Hepatocyte (in vitro differentiated cells): ENCODE measurements around the gene KNCN. TPM values are rescaled to one million over a fixed set of nuclear protein-coding genes. Genes with fewer than 3 reads are reported as not detected.

Experiments used
- DNase-seq: peaks from one replicate; pipeline ENCODE4 v3.0.0-alpha.2; 2016; ENCODE audit warnings: low spot score
- H2AFZ ChIP-seq: fragments of 200-600 bp; sonication (generic); 2 replicates; pipeline ENCODE4 v1.6.0; 2016; ENCODE audit warnings: antibody characterized with exemption, mild to moderate bottlenecking
- H3K27ac ChIP-seq: fragments of 200-600 bp; sonication (generic); 2 replicates; pipeline ENCODE4 v1.5.1; 2016; ENCODE audit warnings: mild to moderate bottlenecking
- H3K27me3 ChIP-seq: fragments of 200-600 bp; sonication (generic); 2 replicates; pipeline ENCODE4 v1.6.1; 2016
- H3K36me3 ChIP-seq: fragments of 200-600 bp; sonication (generic); replicated peaks from 2 replicates; pipeline ENCODE4 v1.5.1; 2016; ENCODE audit warnings: low read depth; ENCODE audit not compliant: insufficient read depth
- H3K4me1 ChIP-seq: fragments of 200-600 bp; sonication (generic); 2 replicates; pipeline ENCODE4 v1.5.1; 2016; ENCODE audit warnings: mild to moderate bottlenecking, moderate library complexity; ENCODE audit not compliant: insufficient read depth
- H3K4me2 ChIP-seq: fragments of 200-600 bp; sonication (generic); 2 replicates; pipeline ENCODE4 v1.6.0; 2016
- H3K4me3 ChIP-seq: fragments of 200-600 bp; sonication (generic); 2 replicates; pipeline ENCODE4 v1.5.1; 2016; ENCODE audit warnings: mild to moderate bottlenecking
- H3K79me2 ChIP-seq: fragments of 200-600 bp; sonication (generic); 2 replicates; pipeline ENCODE4 v1.6.0; 2017; ENCODE audit warnings: mild to moderate bottlenecking
- H3K9me2 ChIP-seq: fragments of 200-600 bp; sonication (generic); replicated peaks from 2 replicates; pipeline ENCODE4 v1.6.0; 2017; ENCODE audit warnings: mild to moderate bottlenecking; ENCODE audit not compliant: insufficient read depth
- H3K9me3 ChIP-seq: fragments of 200-600 bp; sonication (generic); 2 replicates; pipeline ENCODE4 v1.5.1; 2016; ENCODE audit warnings: low read depth, mild to moderate bottlenecking
- H4K20me1 ChIP-seq: fragments of 200-600 bp; sonication (generic); 2 replicates; pipeline ENCODE4 v1.6.0; 2016; ENCODE audit warnings: mild to moderate bottlenecking; ENCODE audit not compliant: insufficient read depth, poor library complexity, severe bottlenecking
- EZH2 ChIP-seq: fragments of 200-600 bp; sonication (generic); IDR thresholded peaks from 2 replicates; pipeline ENCODE4 v1.6.1; 2016; ENCODE audit warnings: antibody characterized with exemption, mild to moderate bottlenecking, borderline replicate concordance
- EZH2phosphoT487 ChIP-seq: fragments of 200-600 bp; sonication (generic); IDR thresholded peaks from one replicate; pipeline ENCODE4 v1.6.1; 2018; ENCODE audit warnings: antibody characterized with exemption, mild to moderate bottlenecking, low read depth, moderate library complexity; ENCODE audit not compliant: unreplicated experiment, severe bottlenecking
- WGBS: methylation state at CpG from one replicate; pipeline ENCODE4 v1.1.6; 2016; ENCODE audit warnings: low lambda C conversion rate; ENCODE audit errors: missing lambda C conversion rate; 5-methylcytosine and 5-hydroxymethylcytosine counted together
- polyA plus RNA-seq: library from polyadenylated mRNA; unstranded; fragments of >200 nt; fragmentation: Nextera tagmentation; extraction: Ambion mirVana; gene quantifications from 2 replicates; pipeline ENCODE4 v1.2.1, GENCODE V29; 2016
- total RNA-seq: library from RNA; depleted of rRNA; stranded (reverse); fragments of >200 nt; gene quantifications from 2 replicates; pipeline ENCODE4 v1.2.3, GENCODE V29; 2014
- TF ChIP-seq, protein P1 (sequence below): fragments of 200-600 bp; sonication (generic); IDR thresholded peaks from 2 replicates; pipeline ENCODE4 v1.5.1; 2016; ENCODE audit warnings: antibody characterized with exemption, mild to moderate bottlenecking; ENCODE audit not compliant: poor library complexity

The KNCN gene
- total and polyA plus RNA-seq, 2 experiments from 2014 or later: not detected

DNA sequence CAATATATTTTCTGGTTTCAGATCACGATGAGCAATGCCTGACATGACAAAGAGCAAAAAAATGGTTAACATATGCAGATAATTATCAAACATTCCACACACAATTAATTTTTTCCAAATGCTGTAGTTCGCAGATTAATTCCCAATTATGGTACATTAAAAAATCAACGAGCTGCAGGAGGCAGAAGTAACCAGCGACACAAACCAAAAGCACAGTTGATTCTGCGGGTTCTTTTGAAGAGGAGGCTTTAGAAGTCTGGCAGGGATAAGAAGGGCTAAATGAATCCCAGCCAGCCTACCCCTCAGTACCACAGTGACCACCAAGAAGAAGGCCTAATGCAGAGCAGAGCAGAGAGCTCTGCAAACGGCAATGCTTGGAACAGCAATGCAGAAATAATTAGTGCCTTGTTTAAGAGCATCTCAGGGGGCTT, 17.0 kb upstream of the KNCN start:
- DNase-seq: no peak
- Histone ChIP-seq H3K4me1 (no peaks in the 10 kb centered on the region), H3K27me3 (no peaks in the 10 kb centered on the region), H3K9me3 (no peaks in the 10 kb centered on the region), H3K4me3 (no peak overlapping the region), H3K36me3 (no peaks in the 10 kb centered on the region), H3K9me2 (no peaks in the 10 kb centered on the region), H4K20me1 (no peaks in the 10 kb centered on the region), H3K79me2 (no peaks in the 10 kb centered on the region), H2AFZ (no peak overlapping the region), H3K4me2 (no peak overlapping the region), H3K27ac (no peak overlapping the region)
- TF ChIP-seq, protein P1, sequence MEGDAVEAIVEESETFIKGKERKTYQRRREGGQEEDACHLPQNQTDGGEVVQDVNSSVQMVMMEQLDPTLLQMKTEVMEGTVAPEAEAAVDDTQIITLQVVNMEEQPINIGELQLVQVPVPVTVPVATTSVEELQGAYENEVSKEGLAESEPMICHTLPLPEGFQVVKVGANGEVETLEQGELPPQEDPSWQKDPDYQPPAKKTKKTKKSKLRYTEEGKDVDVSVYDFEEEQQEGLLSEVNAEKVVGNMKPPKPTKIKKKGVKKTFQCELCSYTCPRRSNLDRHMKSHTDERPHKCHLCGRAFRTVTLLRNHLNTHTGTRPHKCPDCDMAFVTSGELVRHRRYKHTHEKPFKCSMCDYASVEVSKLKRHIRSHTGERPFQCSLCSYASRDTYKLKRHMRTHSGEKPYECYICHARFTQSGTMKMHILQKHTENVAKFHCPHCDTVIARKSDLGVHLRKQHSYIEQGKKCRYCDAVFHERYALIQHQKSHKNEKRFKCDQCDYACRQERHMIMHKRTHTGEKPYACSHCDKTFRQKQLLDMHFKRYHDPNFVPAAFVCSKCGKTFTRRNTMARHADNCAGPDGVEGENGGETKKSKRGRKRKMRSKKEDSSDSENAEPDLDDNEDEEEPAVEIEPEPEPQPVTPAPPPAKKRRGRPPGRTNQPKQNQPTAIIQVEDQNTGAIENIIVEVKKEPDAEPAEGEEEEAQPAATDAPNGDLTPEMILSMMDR: no peak
- TF ChIP-seq EZH2phosphoT487 (no peak), EZH2 (no peak)
- WGBS: 59% methylated on average over 6 of the region's 6 CpGs

DNA sequence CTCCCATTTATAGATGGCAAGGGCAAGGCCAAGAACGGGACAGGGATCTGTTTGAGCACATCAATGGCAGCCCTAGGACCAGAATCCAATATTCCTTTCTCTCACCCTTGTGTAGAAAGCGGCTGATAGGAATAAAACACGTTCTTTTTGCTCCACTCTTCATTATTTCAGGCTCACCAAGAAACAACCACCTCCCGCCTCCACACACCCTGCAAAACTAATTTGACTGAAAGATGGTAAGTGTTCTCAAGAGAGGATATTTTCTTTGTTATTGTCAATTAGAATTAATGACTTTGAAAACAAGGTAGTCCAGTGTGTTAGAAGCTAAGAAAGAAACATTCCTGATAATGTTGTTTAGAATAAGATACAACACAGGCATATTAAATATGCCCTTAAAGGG, 11.9 kb upstream of the KNCN start:
- no peaks in the 10 kb centered on the region for H3K9me2 ChIP-seq
- H3K4me1 ChIP-seq: no peaks in the 10 kb centered on the region
- no peaks in the 10 kb centered on the region for H3K79me2 ChIP-seq
- TF ChIP-seq EZH2: no peak
- no peak for TF ChIP-seq EZH2phosphoT487
- TF ChIP-seq, protein P1: no peak
- WGBS: 94% methylated on average over 4 of the region's 4 CpGs
- no peak overlapping the region for H2AFZ ChIP-seq
- H3K27ac ChIP-seq: no peak overlapping the region
- H3K4me3 ChIP-seq: no peak overlapping the region
- H3K27me3 ChIP-seq: no peaks in the 10 kb centered on the region
- H3K4me2 ChIP-seq: no peak overlapping the region
- no peaks in the 10 kb centered on the region for H4K20me1 ChIP-seq
- H3K36me3 ChIP-seq: no peaks in the 10 kb centered on the region
- H3K9me3 ChIP-seq: no peaks in the 10 kb centered on the region
- no peak for DNase-seq

DNA sequence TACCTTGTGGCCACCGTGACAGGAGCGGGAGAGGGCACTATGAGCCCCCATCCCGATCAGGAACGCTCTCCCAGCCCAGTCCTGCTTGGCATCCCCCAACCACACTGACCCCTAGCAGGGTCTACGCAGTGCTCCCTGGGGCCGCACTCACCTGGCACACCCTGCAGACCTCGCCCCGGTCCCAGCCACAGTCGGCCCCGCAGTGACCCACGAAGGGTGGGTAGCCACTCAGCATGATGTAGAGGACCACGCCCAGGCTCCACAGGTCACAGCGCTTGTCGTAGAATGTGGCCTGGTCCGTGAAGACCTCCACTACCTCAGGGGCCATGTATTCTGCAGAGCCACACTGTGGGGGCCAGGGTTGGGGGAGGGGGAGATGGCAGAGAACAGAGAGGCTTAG, 11.1 kb upstream of the KNCN start:
- H3K27ac ChIP-seq: no peak overlapping the region
- no peaks in the 10 kb centered on the region for H3K9me3 ChIP-seq
- no peaks in the 10 kb centered on the region for H3K36me3 ChIP-seq
- TF ChIP-seq, protein P1: no peak
- TF ChIP-seq EZH2 (no peak), EZH2phosphoT487 (no peak)
- no peak for DNase-seq
- H2AFZ ChIP-seq: no peak overlapping the region
- no peaks in the 10 kb centered on the region for H3K79me2 ChIP-seq
- no peak overlapping the region for H3K4me2 ChIP-seq
- no peaks in the 10 kb centered on the region for H3K27me3 ChIP-seq
- WGBS: 97% methylated on average over 15 of the region's 15 CpGs
- no peaks in the 10 kb centered on the region for H4K20me1 ChIP-seq
- H3K4me3 ChIP-seq: no peak overlapping the region
- no peaks in the 10 kb centered on the region for H3K9me2 ChIP-seq
- H3K4me1 ChIP-seq: no peaks in the 10 kb centered on the region

DNA sequence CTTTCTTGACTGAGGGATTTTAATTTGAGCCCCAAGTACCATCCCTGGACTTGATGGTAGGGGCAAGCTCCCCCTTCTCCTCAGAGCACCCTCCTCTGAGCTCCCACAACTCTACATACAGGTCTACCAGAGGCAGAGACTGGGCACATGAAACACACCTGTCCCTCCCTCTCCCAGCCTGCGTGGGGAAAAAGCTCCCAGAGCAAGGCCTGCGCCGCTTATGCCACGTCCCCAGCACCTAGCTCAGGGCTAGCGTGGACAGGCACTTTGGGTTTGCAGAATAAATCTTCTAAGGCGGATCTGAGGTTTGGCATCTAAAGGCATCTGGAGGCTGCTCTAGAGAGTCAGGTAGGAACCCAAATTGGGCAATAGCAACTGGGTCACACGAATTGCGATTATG, 7.5 kb upstream of the KNCN start:
- DNase-seq: no peak
- Histone ChIP-seq H3K9me2 (no peaks in the 10 kb centered on the region), H2AFZ (no peak overlapping the region), H3K27ac (no peak overlapping the region), H3K4me2 (no peak overlapping the region), H3K27me3 (no peaks in the 10 kb centered on the region), H3K79me2 (no peaks in the 10 kb centered on the region), H3K9me3 (no peaks in the 10 kb centered on the region), H3K4me3 (no peak overlapping the region), H3K36me3 (no peaks in the 10 kb centered on the region), H4K20me1 (no peaks in the 10 kb centered on the region), H3K4me1 (no peaks in the 10 kb centered on the region)
- no peak for TF ChIP-seq EZH2phosphoT487
- no peak for TF ChIP-seq EZH2
- TF ChIP-seq, protein P1: no peak
- 95% methylated on average over 8 of the region's 8 CpGs for WGBS
